Measurements from ENCODE around the gene WDPCP.
A peak's percentile ranks its signal among the peaks of the same experiment; 100 is the strongest.

DNA sequence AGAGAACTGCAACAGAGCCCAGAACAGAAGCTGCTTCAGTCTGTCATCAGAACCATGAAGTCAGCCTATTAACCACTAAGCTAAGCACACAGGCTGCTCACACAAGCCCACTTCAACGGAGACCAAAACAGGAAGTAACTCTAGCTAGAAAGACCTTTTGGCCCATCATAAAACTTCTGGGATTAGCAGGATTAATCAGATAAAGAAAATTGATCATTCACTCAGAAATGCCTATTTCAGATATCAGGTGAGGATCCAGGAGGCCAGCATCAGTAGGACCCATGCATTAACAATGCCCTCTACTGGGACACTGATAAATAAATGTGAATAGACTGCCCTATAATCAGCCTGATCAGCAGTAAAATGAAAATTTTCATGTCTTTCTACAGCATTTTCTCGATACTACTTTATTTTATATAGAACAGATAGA lies 101.4 kb downstream of the WDPCP start:
- TF ChIP-seq, protein P1, sequence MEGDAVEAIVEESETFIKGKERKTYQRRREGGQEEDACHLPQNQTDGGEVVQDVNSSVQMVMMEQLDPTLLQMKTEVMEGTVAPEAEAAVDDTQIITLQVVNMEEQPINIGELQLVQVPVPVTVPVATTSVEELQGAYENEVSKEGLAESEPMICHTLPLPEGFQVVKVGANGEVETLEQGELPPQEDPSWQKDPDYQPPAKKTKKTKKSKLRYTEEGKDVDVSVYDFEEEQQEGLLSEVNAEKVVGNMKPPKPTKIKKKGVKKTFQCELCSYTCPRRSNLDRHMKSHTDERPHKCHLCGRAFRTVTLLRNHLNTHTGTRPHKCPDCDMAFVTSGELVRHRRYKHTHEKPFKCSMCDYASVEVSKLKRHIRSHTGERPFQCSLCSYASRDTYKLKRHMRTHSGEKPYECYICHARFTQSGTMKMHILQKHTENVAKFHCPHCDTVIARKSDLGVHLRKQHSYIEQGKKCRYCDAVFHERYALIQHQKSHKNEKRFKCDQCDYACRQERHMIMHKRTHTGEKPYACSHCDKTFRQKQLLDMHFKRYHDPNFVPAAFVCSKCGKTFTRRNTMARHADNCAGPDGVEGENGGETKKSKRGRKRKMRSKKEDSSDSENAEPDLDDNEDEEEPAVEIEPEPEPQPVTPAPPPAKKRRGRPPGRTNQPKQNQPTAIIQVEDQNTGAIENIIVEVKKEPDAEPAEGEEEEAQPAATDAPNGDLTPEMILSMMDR (IDR thresholded peaks at IDR 0.05): peak; percentile 22
- TF ChIP-seq SMC3 (IDR thresholded peaks at IDR 0.05; ENCODE audit: low read depth, low read length) (no peak), SIN3A (IDR thresholded peaks at IDR 0.05; ENCODE audit: borderline replicate concordance, low read depth, low read length) (no peak), NRF1 (IDR thresholded peaks at IDR 0.05; ENCODE audit: low read depth, low read length) (no peak), MXI1 (IDR thresholded peaks at IDR 0.05; ENCODE audit: low read depth, low read length) (no peak), TAF1 (IDR thresholded peaks at IDR 0.05; ENCODE audit: borderline replicate concordance, low read depth, low read length) (no peak), POLR2AphosphoS5 (IDR thresholded peaks at IDR 0.05; ENCODE audit: low read depth, low read length) (no peak), FOSL2 (IDR thresholded peaks at IDR 0.05; ENCODE audit: borderline replicate concordance, low read depth) (no peak), EP300 (IDR thresholded peaks at IDR 0.05; ENCODE audit: borderline replicate concordance in 1 of 2, low read depth in 1 of 2, low read length in 1 of 2) (no peak), EZH2phosphoT487 (IDR thresholded peaks at IDR 0.05; ENCODE audit: borderline replicate concordance, low read depth) (no peak)
- TF ChIP-seq, protein P2, sequence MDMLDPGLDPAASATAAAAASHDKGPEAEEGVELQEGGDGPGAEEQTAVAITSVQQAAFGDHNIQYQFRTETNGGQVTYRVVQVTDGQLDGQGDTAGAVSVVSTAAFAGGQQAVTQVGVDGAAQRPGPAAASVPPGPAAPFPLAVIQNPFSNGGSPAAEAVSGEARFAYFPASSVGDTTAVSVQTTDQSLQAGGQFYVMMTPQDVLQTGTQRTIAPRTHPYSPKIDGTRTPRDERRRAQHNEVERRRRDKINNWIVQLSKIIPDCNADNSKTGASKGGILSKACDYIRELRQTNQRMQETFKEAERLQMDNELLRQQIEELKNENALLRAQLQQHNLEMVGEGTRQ (IDR thresholded peaks at IDR 0.05; ENCODE audit: borderline replicate concordance, low read depth, low read length): no peak
- TF ChIP-seq, protein P3, sequence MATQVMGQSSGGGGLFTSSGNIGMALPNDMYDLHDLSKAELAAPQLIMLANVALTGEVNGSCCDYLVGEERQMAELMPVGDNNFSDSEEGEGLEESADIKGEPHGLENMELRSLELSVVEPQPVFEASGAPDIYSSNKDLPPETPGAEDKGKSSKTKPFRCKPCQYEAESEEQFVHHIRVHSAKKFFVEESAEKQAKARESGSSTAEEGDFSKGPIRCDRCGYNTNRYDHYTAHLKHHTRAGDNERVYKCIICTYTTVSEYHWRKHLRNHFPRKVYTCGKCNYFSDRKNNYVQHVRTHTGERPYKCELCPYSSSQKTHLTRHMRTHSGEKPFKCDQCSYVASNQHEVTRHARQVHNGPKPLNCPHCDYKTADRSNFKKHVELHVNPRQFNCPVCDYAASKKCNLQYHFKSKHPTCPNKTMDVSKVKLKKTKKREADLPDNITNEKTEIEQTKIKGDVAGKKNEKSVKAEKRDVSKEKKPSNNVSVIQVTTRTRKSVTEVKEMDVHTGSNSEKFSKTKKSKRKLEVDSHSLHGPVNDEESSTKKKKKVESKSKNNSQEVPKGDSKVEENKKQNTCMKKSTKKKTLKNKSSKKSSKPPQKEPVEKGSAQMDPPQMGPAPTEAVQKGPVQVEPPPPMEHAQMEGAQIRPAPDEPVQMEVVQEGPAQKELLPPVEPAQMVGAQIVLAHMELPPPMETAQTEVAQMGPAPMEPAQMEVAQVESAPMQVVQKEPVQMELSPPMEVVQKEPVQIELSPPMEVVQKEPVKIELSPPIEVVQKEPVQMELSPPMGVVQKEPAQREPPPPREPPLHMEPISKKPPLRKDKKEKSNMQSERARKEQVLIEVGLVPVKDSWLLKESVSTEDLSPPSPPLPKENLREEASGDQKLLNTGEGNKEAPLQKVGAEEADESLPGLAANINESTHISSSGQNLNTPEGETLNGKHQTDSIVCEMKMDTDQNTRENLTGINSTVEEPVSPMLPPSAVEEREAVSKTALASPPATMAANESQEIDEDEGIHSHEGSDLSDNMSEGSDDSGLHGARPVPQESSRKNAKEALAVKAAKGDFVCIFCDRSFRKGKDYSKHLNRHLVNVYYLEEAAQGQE (IDR thresholded peaks at IDR 0.05; ENCODE audit: low read depth, low read length): no peak
